T-helper 2 cell (primary cell): Measurements from ENCODE around the gene RASGRP1.

Experiments
- DNase-seq, 5 experiments: peaks; one replicate each; pipeline versions ENCODE4 v3.0.0 to v3.0.0-alpha.2; 2012 to 2022

RASGRP1 gene

GRCh38 chr15:38565287-38565670, 665 bp upstream of the RASGRP1 start:
- DNase-seq = no peak

DNA sequence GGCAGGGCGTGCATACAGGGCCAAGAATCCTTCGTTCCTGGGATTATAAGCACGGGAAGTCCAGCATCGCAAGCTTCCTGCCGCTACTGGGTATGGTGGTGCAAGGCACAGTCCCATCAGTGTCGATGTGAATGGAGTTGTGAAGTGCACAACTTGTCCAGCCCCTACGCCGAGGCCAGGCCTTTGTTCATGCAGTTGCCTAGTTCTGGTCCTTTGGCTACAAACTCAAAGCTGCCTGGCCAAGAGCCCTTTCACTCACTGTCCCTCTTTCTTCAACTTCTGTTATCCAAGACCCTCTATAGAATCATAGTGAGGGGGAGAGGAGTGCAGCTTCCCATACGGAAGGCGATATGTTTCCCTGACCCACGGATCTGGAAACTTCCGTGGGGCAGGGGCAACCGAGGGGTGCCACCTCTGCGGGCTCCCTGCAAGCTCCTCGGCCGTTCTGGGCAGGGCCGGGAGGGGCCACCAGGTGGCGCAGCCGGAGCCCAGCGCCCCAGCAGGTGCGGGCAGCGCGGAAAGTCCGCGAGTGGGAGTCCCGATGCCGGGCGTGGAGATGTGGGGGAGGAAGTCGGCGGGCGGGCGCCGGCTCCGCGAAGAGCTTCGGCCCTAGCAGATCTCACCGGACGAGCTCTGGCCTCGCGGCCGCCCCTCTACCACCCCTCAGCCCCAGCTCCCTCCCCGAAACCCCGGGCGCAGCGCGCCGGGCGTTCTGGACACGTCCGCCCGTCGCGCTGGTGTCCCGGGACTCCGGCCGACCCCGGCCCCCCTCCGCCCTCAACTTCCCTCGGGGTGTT, 693 bp downstream of the RASGRP1 start:
- peak; percentile 76 to 88 (median 78) for DNase-seq

DNA sequence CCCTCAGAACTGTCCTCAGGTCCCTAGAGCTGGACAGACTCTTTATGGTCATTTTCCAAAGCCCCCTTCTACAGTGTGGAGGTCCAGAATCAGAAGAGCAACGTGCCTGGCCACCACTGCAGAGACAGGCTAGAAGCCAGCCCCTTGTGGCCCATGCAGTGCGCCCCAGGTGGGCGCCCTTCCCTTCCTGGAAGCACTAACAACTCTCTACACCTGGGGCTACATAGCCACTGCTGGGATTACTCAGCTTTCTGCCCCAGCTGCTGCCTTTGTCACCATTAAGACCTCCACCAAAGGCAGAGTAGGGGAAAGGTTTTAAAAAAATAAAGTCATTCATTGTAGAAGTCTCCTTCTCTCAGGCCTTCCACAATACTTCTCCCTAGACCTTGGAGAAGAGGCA, 2.3 kb downstream of the RASGRP1 start:
- DNase-seq = no peak

DNA sequence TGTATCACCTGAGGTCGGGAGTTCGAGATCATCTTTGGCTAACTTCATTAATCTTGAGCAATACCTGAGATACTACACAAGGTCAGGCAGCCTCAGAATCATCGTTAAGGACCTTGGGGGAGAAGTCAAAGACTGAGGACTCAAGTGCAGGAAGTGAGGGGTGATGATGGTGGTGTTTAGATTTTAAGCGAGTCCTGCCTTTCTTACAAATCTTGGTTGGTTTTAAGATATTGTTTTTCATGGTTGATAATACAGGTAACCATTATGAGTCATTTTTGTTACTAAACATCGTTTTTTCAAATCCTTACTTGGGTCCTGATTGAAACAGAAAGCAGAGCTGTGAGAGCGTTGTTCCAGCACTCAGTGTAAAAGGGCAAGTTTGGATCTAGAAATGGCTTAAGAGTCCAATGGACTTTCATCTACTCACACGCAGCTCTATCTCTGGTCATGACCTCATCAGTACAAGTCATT, 4.1 kb downstream of the RASGRP1 start:
- DNase-seq = peak in 1 of 5 experiments; percentile 89

DNA sequence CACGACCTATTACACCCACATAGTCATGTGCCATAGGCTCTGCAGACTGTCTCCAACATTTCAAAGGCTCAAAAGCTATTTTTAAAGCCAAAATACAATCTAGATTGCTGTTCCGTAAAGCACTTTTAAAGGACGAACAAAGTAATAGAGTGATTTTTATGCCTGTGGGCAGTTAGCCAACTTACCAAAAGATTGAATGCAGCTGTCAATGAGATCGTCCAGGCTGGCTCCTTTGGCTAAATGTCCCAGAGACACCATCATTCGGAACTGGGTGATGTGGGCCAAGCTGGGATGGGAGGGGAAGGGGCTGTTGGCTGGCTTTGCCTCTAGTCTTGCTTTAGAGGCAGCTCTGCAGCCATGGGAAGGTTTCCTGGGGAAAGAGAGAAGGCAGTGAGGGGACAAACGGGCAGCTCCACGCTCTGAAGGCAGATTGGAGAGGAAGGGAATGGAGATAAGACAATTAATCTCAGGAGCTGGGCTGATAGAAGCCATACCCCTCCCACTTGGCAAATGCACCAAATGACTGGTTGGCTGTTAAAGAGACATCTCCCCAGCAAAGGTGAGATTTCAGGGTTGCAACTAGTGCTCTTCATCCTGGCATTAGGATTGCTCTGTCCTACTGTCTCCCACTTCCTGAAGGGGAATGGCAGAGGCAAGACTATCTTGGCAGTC, 4.8 kb downstream of the RASGRP1 start:
- peak in 1 of 5 experiments; percentile 56 for DNase-seq

DNA sequence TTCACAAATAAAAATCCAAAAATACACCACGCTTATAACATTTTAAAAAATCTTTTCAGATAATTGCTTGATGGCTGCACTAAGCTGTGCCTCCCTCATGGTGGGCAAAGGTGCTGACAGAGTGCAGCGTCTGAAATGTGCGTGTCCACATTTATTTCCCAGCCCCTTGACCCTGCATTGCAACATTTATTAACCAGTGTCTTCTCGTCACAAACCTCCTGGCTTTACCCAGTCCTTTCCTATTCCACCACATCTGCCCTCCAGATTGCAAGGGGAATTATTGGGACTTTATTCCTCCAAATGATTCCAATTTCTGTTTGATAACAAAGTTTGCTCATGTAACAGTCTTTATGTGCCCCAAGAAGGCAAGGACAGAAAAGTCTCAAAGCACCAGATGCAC, 5.5 kb downstream of the RASGRP1 start:
- no peak for DNase-seq

GRCh38 chr15:38558372-38559059, 6.1 kb downstream of the RASGRP1 start:
- no peak for DNase-seq

GRCh38 chr15:38557921-38558320, 6.7 kb downstream of the RASGRP1 start:
- DNase-seq = peak in 1 of 5 experiments; percentile 24

DNA sequence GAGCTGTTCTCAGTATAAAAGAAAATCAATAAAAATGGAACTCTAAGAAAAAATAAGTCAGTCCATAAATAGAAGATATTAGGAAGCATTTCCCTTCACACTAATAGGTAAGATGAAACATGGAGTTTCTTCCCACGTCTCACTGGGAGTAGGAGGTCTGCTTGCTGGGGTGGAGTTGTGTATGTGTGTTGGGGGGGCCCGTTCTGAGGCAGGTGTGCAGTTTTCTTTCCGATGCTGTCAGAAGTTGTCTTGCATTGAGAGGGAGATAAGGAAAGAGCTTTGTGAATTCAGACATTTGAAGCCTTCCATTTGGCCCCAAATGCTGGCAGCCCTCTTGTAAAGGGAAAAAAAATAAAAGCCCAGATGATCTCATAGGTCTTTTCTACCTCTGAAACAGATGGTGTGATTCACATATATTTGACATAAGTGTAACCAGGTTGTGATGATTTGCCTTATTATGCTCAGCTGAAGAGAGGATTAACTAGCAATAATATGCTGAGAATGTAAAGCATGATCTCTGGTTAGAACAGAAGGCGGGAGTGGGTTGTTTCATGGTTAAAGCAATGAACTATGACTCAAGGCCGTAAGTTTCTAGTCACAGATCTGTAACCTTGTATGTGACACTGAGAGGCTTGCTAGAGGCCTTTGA, 8.8 kb downstream of the RASGRP1 start:
- peak in 1 of 5 experiments; percentile 65 for DNase-seq

GRCh38 chr15:38554354-38554753, 10.3 kb downstream of the RASGRP1 start:
- peak in 2 of 5 experiments; percentile 8 to 59 for DNase-seq

DNA sequence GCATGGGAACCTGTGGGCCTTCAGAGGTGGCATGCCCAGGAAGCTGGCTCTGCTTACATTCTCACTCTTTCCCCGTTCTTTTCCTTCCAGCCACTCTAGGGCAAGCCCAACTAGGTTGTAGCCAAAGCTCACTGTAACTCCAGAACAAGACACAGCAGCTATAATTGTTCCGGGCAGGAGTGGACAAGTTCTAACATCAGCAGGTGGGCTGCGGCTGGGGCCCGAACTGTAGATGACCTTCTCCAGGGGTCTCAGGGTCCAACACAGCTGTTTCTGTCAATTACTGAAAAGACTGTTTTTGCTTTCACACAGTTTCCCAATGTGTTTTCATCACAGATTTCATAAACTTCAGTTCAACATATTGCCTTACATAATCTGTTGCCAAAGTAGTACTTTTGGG, 11.5 kb downstream of the RASGRP1 start:
- no peak for DNase-seq

GRCh38 chr15:38551720-38552648, 12.6 kb downstream of the RASGRP1 start:
- no peak for DNase-seq

GRCh38 chr15:38549222-38549621, 15.4 kb downstream of the RASGRP1 start:
- DNase-seq = no peak

DNA sequence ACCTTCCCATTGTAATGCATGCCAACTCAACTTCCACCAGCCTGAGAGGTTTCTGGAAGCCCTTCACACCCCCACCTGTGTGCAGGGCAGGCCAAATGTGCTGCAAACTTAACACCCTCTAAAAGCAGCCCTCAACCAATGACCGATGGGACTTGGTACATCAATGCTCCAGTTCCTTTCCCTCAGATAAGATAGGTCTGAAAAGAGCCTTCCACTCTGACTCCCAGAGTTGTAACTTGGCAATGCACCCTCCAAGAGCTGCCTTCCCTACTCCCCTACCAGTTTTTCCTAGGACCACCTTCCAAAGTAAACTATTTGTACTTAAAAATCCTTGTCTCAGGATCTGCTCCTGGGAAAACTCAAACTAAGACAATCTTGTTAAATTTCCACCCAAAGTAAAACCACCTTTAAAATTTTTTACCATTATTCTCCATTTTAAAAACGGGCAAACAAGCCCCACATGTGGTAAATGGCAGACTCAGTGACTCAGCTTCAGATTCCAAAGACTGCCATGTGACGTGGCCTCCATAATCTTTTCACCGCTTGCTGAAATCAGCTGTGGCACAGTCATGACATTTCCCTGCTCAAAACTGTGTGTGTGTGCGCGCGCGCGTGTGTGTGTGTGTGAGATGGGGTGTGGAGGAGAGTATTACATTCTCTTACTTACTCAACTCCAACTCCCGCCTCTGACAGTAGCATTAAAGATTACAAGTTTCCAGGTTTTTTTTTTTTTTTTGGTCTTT, 17.2 kb downstream of the RASGRP1 start:
- no peak for DNase-seq

DNA sequence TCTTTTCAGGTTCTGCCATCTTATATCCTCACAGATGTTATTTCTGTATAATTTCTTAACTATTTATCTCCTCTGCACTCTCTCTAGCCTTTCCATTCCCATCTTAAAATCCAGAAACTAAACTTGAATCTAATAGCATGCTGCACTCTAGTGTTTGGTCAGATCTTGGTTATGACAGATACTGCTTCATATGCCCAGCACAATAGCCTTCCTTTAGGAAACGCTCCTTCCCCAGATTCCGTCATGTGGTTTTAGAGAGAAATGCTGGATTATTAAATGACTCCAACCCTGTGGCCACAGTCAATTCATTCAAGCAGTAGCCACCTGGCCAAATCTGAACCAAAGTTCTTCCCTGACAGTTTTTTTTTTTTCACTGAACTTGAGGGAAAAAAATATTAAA, 19.4 kb downstream of the RASGRP1 start:
- DNase-seq = no peak

DNA sequence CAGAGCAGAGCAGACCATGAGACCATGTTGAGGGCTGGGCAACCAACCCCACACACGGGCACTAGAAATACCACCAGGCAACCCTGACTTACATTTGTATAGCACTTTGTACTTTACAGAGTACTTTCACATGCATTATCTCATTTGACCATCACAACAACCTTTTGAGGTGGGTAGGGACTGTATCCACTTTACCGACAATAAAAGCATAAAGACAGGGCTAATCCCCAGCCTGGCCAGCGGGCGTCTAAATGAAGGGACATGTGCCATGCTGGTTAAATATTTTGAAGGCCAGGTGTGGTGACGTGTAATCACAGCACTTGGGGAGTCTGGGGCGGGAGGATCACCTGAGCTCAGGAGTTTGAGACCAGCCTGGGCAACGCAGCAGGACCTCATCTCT, 23.6 kb downstream of the RASGRP1 start:
- DNase-seq = peak in 1 of 5 experiments; percentile 50

GRCh38 chr15:38540510-38540909, 24.1 kb downstream of the RASGRP1 start:
- no peak for DNase-seq

DNA sequence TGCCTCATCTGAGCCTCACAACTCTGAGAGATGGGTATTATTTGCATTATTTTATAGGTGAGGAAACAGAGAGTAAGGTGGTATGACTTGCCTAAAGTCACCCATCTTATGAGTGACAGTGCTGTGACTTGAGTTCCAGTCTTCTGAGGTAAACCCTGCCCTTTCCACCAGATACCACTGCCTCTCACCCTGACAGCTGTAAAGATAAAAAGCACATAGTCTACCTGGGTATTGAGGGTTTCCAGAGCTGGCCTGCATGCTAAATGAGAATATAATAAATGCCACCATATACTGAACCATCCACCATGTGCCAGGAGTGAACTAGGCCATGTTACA, 25.6 kb downstream of the RASGRP1 start:
- DNase-seq = peak in 1 of 5 experiments; percentile 60

- peak in 2 of 5 experiments; percentile 21 to 52 for DNase-seq
Measured at GRCh38 chr15:38538328-38539007, 26.1 kb downstream of the RASGRP1 start.

- no peak for DNase-seq
Measured at GRCh38 chr15:38536201-38536676, 28.4 kb downstream of the RASGRP1 start.
